Breast epithelium (tissue), 4 donors: ENCODE measurements around the gene ARID1B. TPM values are rescaled to one million over a fixed set of nuclear protein-coding genes. Genes with fewer than 3 reads are reported as not detected.

ENCODE experiments used
- DNase-seq, 2 donors: peaks; one replicate each; pipeline ENCODE4 v3.0.0-alpha.2; 2019; ENCODE audit warnings: low spot score in 2 of 2
- H3K27ac ChIP-seq, 2 donors: fragments of 200-600 bp; sonication (generic) in 1 of 2; one replicate each; pipeline ENCODE4 v1.5.1; 2016 to 2019; ENCODE audit warnings: mild to moderate bottlenecking in 1 of 2
- H3K27me3 ChIP-seq, 2 donors: fragments of 200-600 bp; sonication (generic) in 1 of 2; one replicate each; pipeline versions ENCODE4 v1.5.1 to v1.6.0; 2017 to 2019; ENCODE audit warnings: control low read depth in 1 of 2, mild to moderate bottlenecking in 1 of 2
- H3K36me3 ChIP-seq: fragments of 200-600 bp; one replicate; pipeline ENCODE4 v1.5.1; 2019
- H3K4me1 ChIP-seq, 2 donors: fragments of 200-600 bp; sonication (generic); one replicate each; pipeline ENCODE4 v1.5.1; 2016 to 2019; ENCODE audit warnings: control low read depth in 1 of 2
- H3K4me3 ChIP-seq, 3 donors: fragments of 200-600 bp; sonication (generic); 1 replicate in 2 of 3; 2 replicates in 1 of 3; pipeline ENCODE4 v1.5.1; 2016 to 2019; ENCODE audit warnings: mild to moderate bottlenecking in 3 of 3, moderate library complexity in 2 of 3
- H3K9me3 ChIP-seq, 2 donors: fragments of 200-600 bp; sonication (generic) in 1 of 2; one replicate each; pipeline ENCODE4 v1.5.1; 2016 to 2019; ENCODE audit warnings: control low read depth in 1 of 2
- CTCF ChIP-seq, 3 donors: fragments of 450-650 bp; IDR thresholded peaks; one replicate each; pipeline ENCODE4 v1.5.1; 2016 to 2017; ENCODE audit warnings: antibody characterized with exemption in 3 of 3, mild to moderate bottlenecking in 3 of 3, moderate library complexity in 3 of 3
- POLR2A ChIP-seq: fragments of 450-650 bp; IDR thresholded peaks from one replicate; pipeline ENCODE4 v1.6.1; 2016; ENCODE audit warnings: antibody characterized with exemption, mild to moderate bottlenecking, moderate library complexity
- POLR2AphosphoS5 ChIP-seq, 3 donors: sonication (generic); formaldehyde crosslinking; IDR thresholded peaks; one replicate each; pipeline ENCODE4 v1.6.1; 2017; ENCODE audit warnings: antibody characterized with exemption in 3 of 3
- intact Hi-C: fragments of 100-400 bp; cut with DNase I; formaldehyde crosslinking; loops from one replicate; pipeline ENCODE4 v1.15.1; 2023; ENCODE audit warnings: low total_unique reads
- total RNA-seq, 3 donors: library from RNA; depleted of rRNA; stranded (reverse); fragments of >200 nt; gene quantifications; one replicate each; pipeline ENCODE4 v1.1.0, GENCODE V29; 2016

ARID1B gene
- total RNA-seq, 3 donors from 2014 or later = 99.9 to 205 (median 131) TPM

GRCh38 chr6:157228426-157229131 is 451.4 kb downstream of the ARID1B start:
- H3K36me3 ChIP-seq = no peaks in the 10 kb centered on the region
- peaks cover 0 to 3% of the 10 kb centered on the region in 2 donors for H3K4me1 ChIP-seq
- TF ChIP-seq CTCF (IDR thresholded peaks at IDR 0.05) = no peak
- H3K27ac ChIP-seq = no peak overlapping the region
- DNase-seq = peak in 1 of 2 donors; percentile 48
- no peaks in the 10 kb centered on the region for H3K9me3 ChIP-seq
- H3K4me3 ChIP-seq = no peak overlapping the region
- intact Hi-C loops = no loop called here
- H3K27me3 ChIP-seq = no peaks in the 10 kb centered on the region

GRCh38 chr6:157229132-157229618 is 452.0 kb downstream of the ARID1B start:
- H3K9me3 ChIP-seq = no peaks in the 10 kb centered on the region
- H3K27ac ChIP-seq = peak overlapping the region in 1 of 2 donors; percentile 25
- intact Hi-C loops = no loop called here

GRCh38 chr6:157229713-157230112 is 452.5 kb downstream of the ARID1B start:
- no peak overlapping the region for H3K27ac ChIP-seq
- no peaks in the 10 kb centered on the region for H3K36me3 ChIP-seq
- TF ChIP-seq CTCF (IDR thresholded peaks at IDR 0.05) = no peak
- TF ChIP-seq POLR2A = no peak
- DNase-seq = peak in 1 of 2 donors; percentile 25
- no peak overlapping the region for H3K4me3 ChIP-seq
- intact Hi-C loops = no loop called here
- H3K4me1 ChIP-seq = peaks cover 0 to 3% of the 10 kb centered on the region in 2 donors
- H3K9me3 ChIP-seq = no peaks in the 10 kb centered on the region
- H3K27me3 ChIP-seq = no peaks in the 10 kb centered on the region

More at GRCh38 chr6:157229132-157229618, 452.0 kb downstream of the ARID1B start:
- no peak overlapping the region for H3K4me3 ChIP-seq
- H3K27me3 ChIP-seq = no peaks in the 10 kb centered on the region
- peak in 1 of 2 donors; percentile 39 for DNase-seq
- no peaks in the 10 kb centered on the region for H3K36me3 ChIP-seq
- peaks cover 0 to 3% of the 10 kb centered on the region in 2 donors for H3K4me1 ChIP-seq
- no peak for TF ChIP-seq POLR2AphosphoS5 (IDR thresholded peaks at IDR 0.05)
- no peak for TF ChIP-seq CTCF (IDR thresholded peaks at IDR 0.05)
- no peak for TF ChIP-seq POLR2A

GRCh38 chr6:157230910-157231309 is 453.7 kb downstream of the ARID1B start:
- intact Hi-C loops = no loop called here
- DNase-seq = peak in 1 of 2 donors; percentile 24
- no peaks in the 10 kb centered on the region for H3K27me3 ChIP-seq
- no peaks in the 10 kb centered on the region for H3K36me3 ChIP-seq
- H3K9me3 ChIP-seq = no peaks in the 10 kb centered on the region
- TF ChIP-seq POLR2AphosphoS5 (IDR thresholded peaks at IDR 0.05) (no peak), POLR2A (no peak), CTCF (IDR thresholded peaks at IDR 0.05) (no peak)
- no peak overlapping the region for H3K27ac ChIP-seq
- no peaks in the 10 kb centered on the region for H3K4me1 ChIP-seq
- H3K4me3 ChIP-seq = no peak overlapping the region

- Histone ChIP-seq H3K36me3 (no peaks in the 10 kb centered on the region), H3K4me3 (no peak overlapping the region), H3K27ac (no peak overlapping the region), H3K9me3 (no peaks in the 10 kb centered on the region), H3K4me1 (peaks cover 0 to 4% of the 10 kb centered on the region in 2 donors), H3K27me3 (no peaks in the 10 kb centered on the region)
- intact Hi-C loops = no loop called here
- TF ChIP-seq POLR2A (no peak), POLR2AphosphoS5 (IDR thresholded peaks at IDR 0.05) (no peak), CTCF (IDR thresholded peaks at IDR 0.05) (no peak)
- peak in 1 of 2 donors; percentile 41 for DNase-seq
Observed at GRCh38 chr6:157232161-157232895, 455.1 kb downstream of the ARID1B start.
